GM18511 (cell line): Measurements from ENCODE around the gene FBXO28.

Source experiments
- ATAC-seq: cut with Tn5 transposase; IDR thresholded peaks from one replicate; pipeline ENCODE4 v1.9.1; 2021; ENCODE audit warnings: mild to moderate bottlenecking, moderate library complexity; ENCODE audit not compliant: unreplicated experiment

Gene FBXO28

DNA sequence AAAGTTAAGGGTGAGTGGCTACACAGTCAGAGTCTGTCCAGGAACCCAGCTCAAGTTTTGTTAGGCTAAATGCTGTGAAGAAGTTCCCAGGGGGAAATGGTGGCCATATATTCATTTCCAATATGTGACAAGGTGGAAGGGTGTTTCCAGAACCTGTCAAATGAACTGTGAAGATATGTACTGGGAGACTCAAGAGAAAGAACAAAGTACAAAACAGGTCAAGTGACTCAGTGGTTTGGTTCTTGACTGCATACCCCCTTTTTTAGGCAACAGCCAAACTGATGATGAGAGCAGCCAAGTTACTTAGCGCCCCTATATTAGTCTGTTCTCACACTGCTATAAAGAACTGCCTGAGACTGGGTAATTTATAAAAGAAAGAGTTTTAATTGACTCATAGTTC lies 18.6 kb upstream of the FBXO28 start:
- ATAC-seq: no peak

DNA sequence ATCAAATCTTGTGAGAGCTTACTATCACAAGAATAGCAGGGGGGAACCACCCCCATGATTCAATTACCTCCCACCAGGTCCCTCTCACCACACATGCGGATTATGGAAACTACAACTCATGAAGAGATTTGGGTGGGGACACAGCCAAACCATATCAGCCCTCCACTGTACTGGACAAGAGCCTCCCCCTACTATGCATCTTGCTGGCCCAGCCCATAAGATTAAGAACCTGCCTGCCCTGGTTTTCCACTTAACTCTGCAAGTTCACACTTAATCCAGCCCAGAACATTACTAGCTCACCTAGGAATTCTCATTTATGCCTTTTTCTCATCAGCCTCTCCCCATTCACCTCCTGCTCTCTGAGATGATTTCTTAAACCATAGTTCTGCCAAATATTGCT lies 18.0 kb upstream of the FBXO28 start:
- ATAC-seq: no peak

DNA sequence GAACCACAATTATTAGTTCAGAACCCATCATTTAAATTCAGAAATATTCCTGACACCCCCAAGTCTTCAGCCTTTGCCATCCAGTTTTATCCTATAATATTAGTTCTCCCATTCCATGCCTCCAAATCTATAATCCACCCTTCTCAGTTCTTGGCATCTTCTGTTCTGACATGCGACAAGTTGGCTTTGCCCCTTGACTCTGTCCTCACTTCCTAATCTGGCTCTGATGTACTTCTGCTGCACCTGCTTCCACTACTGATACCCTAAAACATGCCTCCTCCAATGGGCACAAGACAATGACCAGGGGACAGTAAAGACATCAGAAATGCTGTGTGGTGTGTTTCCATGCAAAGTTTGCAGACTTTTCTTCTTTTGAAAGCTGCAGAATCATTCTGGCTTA lies 17.1 kb upstream of the FBXO28 start:
- ATAC-seq: no peak

DNA sequence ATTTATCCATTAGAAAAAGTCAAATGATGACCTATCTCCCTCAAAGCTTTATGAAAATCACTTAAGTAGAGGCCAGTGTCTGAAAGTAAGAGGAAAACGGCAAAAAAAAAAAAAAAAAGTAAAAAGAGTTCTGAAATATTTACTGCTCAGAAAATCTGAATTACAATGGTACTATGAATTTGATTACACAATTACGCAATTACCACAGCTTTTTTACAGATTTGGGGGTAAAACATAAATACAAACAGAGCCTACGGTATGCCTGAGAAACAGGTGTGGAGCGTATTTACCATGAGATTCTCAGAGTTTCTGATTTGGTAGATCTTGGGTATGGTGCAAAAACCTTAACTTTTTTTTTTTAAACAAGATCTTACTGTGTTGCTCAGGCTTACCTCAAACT lies 15.9 kb upstream of the FBXO28 start:
- no peak for ATAC-seq

DNA sequence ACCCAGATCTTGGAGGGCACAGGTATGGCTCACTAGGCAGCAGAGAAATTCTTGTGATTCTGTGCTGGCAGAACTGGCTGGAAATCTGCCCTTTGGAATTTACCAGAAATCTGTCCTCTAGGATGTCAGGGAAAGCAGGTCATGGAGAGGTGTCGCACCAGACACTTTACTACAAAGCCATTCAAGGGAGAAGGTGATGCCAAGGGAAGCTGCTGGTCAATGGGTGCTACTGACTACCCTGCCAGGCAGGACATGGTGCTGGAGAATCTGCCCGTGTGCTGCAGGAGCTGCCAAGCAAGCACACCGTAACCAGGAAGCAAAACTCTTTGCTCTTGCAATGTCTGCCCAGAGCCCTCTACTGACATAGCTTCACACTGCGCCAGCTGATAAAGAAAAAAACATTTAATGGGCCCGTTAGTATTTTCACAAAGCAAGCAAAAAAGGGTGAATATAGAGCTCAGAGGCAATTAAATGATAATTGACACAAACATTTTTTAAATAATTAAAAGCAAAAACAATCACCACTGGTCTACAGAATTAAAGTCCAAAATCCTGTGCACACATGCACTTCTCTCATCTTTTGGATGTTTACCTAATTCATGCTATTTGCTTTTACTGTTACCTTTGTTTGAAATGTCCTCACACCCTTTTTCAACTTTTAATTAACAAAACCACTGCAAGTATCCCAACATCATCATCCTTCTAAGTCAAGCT lies 7.2 kb upstream of the FBXO28 start:
- ATAC-seq: peak; percentile 96

DNA sequence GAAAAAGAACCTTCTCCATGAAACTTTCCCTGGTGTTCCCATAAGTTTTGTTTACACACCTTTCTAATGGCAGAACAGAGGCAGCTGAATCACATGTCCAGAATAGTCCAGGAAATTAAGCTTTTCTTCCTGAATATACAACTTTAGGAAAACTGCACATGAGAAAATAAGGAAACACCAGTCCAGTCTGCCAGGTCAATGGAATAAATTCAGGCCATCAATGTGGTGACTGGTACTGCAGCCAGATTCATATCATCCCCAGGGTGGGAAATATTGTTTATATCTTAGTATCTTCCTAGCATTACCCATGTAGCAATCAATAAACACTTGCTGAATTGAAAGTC lies 6.7 kb upstream of the FBXO28 start:
- ATAC-seq: no peak

DNA sequence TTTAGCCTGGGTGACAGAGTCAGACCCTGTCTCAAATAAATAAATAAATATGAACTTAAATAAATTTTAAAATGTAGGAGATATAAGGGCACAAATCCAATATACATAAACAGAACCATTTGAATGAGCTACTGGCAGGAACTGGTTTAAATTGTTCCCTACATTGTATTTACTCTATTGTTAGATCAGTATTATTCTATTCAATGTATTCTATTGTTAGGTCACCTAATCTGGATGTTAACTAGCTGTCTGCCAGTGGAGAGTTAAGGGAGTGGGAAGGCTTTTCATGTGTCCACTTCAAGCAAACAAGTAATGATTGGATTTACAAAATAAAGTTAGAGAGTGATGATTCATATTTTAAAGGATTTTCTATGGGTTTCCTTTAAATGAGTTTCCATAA lies 4.9 kb upstream of the FBXO28 start:
- no peak for ATAC-seq

DNA sequence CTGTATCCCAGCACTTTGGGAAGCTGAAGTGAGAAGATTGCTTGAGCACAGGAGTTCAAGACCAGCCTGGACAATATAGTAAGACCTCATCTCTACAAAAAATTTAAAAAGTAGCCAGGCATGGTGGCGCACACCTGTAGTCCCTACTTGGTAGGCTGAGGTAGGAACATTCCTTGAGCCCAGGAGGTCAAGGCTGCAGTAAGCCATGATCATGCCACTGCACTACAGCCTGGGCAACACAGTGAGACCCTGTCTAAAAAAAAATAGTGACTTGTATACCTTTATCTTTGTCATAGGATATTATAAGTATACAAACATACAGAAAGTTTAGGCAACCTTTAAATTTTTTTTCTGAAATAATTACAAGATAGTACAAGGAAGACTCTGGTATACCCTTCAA lies 3.9 kb upstream of the FBXO28 start:
- ATAC-seq: no peak

DNA sequence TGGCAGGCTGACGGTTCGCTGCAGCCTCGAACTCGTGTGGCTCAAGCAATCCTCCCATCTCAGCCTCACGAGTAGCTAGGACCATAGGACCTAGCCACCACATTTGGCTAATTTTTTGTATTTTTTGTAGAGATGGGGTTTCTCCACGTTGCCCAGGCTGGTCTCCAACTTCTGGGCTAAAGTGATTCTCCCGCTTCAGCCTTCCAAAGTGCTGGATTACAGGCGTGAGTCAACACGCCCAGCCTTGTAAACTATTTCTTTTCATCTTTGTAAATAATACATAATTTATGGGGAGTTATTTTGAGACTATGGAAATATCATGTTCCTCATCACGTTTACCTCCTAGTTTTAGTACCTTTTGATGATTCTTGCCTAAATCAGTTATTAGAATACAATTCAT lies 906 bp upstream of the FBXO28 start:
- ATAC-seq: no peak

DNA sequence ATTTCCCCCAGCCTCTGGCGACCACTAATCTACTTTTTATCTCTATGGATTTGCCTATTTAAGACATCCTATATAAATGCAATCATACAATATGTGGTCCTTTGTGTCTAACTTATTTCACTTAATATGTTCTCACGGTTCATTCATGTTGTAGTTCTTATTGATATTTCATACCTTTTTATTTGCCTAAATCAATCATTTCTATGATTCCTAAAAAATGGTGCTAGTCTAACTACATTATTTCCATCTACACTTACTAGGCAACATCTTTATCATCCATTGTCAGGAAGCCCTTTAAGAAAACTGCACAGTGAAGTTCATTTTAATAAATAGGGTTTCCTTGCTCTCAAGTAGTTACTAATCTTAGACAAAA lies 380 bp upstream of the FBXO28 start:
- ATAC-seq: peak; percentile 15

DNA sequence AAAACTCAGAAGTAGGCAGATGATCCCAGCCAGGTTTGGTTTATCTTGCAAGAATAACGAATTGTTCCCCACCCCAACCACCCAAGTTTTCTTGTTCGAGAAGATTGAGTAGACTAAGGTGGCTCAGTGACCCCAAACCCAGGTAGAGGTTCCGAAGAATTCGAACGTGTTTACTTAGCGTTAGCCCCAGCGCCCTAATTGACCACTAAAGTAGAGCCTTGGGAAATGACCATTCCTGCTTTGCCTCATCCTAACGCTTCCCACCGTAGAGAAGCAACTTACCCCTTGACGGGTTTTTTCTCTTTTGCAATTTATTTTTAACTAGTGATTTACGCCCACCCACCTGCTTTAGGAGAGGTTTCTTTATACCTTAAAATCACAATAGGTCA lies 870 bp downstream of the FBXO28 start:
- peak; percentile 6 for ATAC-seq

DNA sequence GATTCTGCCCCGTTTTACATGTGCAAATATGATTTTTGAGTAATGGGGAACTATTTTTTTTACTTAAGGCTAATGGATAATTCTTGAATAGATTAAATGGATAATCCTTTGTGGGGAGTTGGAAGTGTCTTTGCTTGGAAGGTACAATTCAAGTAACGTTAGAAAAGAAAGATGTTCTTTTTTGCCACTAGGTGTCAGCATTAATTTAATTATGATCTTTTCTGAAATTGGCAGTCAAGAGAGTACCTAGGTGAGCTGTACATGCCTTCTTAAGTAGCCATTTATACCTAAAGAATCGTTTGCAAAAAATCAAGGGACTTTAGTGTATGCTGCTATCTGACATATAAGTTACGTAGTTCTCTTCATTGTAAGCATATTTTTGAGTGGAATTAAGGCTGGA lies 2.2 kb downstream of the FBXO28 start:
- peak; percentile 39 for ATAC-seq

DNA sequence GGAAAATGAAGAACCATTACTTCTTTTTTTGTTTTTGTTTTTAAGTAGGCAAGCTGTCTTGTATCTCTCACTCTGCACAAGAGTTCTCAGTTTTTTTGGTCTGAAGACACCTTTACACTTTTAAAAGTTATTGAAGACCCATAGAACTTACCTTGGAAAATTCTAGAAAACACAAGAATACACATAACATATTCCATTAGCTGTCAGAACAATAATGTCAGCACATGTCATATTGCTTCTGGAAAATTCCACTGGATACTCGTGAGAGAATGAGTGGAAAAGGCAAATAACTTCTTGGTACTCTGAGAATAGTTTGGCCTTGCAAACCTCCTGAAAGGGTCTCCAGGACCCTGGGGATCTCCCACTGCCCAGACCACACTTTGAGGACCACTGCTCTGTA lies 4.8 kb downstream of the FBXO28 start:
- no peak for ATAC-seq

DNA sequence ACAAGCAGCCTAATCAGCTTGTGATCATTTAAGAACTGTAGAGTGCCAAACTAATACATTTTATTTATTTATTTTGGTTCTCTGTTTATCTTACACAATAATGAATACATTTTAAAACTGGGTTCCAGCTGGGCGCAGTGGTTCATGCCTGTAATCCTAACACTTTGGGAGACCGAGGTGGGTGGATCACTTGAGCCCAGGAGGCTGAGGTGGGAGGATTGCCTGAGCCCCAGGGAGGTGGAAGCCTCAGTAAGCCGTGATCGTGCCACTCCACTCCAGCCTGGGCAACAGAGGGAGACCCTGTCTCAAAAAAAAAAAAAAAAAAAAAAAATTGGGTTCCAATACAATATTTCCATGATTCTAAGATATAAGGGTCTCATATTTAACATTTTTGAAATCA lies 9.2 kb downstream of the FBXO28 start:
- ATAC-seq: no peak

DNA sequence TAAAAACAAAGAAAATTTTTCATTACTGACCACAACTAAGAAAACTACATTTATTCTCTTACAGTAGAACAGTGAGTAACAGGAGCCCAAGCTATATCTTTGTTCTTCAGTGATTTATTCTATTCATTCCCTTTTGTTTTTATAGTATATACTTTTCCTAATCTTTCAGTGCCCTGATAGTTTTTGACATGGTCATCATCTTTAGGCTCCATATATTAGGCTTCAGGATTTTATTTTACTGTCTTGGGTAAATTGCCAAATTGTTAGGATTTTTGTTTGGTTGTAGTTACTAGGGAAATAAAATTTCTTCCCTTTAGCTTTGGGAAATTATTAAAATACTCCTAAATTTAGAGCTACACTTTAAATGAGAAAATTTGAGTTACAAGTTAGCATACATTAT lies 10.3 kb downstream of the FBXO28 start:
- ATAC-seq: no peak

DNA sequence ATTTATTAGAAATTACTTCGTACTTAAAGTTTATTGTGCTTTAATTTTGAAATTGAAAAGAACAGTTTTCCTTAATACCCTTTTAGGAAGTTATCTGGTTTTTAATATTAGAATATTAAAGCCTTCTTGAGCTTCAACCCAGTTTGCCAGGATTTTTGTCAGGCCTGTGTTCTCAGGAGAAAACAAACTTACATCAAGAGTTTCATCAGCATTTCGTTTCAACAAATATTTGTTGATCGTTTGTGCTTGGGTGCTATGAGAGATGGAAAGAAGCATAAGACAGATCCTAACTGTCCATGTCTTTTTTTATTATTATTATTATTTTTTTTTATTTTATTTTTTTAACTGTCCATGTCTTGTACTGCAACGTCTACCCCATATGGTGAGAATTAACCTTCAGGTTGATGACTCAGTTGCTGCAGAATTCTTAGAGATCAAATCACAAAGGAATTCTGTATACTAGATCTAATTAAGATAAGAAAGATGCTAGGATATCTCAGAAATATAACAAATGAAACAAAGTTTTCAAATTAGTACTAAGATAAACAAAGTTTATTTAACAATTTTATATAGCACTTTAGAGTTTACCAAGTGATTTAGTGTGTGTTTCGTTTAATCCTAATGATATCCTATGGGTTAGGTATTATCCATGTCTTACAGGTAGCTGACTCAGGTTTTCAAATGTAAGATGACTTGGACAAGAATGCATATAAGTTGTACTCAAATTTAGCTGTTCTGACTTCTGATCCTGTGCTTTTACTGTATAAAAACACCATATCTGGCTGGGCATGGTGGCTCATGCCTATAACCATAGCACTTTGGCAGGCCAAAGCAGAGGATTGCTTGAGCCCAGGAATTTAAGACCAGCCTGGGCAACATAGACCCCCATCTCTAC lies 14.3 kb downstream of the FBXO28 start:
- no peak for ATAC-seq

DNA sequence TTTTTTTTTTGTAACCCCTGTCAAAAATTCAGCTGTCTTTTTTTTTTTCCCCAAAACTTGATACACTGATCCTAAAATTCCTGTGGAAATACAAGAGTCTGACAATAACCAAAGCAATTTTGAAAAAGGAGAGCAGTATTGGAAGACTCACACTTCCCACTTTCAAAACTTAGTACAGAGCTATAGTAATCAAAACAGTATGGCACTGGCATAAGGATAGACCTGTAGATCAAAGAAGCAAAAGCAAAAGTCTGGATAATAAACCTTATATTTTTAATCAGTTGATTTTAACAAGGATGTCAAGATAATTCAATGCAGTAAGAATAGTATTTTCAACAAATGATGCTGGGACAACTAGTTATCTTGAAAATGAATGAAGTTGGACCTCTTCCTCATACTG lies 17.3 kb downstream of the FBXO28 start:
- ATAC-seq: no peak

DNA sequence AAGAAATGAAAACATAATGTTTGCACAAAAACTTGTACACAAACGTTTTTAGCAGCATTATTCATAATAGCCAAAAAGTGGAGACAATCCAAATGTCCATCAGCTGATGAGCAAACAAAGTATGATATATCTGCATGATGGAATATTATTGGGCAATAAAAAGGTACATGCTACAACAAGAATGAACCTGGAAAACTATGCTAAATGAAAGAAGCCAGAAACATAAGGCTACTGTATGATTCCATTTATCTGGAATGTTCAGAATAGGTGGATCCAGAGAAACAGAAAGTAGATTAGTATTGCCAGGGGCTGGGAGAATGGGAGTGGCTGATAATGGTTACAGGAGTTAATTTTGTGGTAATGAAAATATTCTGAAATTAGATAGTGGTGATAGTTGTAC lies 19.0 kb downstream of the FBXO28 start:
- ATAC-seq: no peak

DNA sequence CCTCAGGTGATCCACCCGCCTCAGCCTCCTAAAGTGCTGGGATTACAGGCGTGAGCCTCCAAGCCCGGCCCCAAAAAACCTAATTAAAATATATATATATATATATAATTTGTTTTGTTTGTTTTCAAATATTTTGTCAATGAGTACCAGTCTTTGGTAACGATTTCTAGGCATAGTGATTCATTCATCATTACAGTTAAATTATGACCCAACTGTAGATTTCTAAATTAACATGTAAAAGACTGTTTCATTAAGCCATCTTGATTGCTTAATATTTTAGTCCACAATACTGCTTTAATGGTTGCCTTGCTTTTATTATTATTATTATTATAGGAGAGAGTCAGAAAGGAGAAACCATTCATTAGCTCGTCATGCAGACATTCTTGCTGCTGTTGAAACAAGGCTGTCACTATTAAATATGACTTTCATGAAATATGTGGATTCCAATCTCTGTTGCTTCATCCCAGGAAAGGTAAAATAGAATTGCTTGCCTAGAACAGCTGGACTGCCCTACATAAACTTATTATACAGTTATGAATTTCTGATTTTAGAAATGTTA lies 19.9 kb downstream of the FBXO28 start:
- no peak for ATAC-seq

DNA sequence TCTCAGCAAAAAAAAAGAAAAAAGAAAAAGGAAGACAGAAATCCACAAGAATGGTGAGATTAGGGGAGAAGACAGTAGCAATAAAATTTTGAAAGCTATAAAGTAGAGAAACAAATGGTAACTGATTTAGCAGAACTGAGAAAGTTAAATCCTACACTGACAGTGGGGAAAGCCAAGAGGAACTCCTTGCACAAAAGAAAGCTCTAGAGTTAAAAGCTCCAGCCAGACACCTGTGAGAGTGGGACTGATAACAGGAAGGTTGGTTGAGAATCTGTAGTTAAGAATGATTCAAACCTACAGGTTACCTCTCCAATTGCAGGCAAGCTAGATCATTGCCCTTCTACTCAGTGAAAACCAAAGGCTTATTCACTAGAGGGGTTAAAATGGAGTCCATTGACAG lies 23.6 kb downstream of the FBXO28 start:
- ATAC-seq: no peak

DNA sequence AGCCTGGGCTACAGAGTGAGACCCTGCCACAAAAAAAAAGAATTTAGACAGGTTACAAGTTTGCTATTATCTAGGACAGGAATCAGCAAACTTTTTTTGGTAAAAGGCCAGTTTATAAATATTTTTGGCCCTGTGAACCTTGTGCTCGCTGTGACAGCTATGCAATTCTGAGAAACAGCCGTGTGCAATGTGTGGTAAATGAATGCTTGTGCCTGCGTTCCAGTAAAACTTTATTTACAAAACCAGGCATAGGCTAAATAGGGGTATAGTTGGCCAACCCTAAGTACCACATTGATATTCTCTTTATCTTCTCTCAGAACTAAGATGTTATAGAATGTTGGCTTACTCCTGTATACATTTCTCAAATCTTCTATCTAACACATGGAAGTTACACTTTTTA lies 24.3 kb downstream of the FBXO28 start:
- ATAC-seq: no peak

DNA sequence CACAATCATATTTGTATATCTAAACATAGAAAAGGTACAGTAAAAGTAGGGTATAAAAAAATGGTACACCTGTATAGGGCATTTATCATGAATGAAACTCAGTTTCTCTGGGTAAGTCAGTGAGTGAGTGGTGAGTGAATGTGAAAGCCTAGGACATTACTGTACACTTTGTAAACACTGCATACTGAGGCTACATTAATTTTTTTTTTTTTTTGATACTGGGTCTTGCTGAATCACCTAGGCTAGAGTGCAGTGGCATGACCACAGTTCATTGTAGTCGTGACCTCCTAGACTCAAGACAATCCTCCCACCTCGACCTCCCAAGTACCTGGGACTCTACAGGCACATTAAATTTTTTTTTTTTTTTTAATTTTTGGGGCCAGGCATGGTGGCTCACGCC lies 27.8 kb downstream of the FBXO28 start:
- ATAC-seq: no peak
